ENCODE results near the gene GSTA4. TPM values are rescaled to one million over a fixed set of nuclear protein-coding genes. Genes with fewer than 3 reads are reported as not detected.
"Not testable (repeated sequence)": the region's sequence is repeated elsewhere in the genome, so short reads cannot be mapped to it uniquely, and the experiment has no call there.

Gene GSTA4
- polyA plus RNA-seq, 1 donor from 2014 or later = 764 TPM

DNA sequence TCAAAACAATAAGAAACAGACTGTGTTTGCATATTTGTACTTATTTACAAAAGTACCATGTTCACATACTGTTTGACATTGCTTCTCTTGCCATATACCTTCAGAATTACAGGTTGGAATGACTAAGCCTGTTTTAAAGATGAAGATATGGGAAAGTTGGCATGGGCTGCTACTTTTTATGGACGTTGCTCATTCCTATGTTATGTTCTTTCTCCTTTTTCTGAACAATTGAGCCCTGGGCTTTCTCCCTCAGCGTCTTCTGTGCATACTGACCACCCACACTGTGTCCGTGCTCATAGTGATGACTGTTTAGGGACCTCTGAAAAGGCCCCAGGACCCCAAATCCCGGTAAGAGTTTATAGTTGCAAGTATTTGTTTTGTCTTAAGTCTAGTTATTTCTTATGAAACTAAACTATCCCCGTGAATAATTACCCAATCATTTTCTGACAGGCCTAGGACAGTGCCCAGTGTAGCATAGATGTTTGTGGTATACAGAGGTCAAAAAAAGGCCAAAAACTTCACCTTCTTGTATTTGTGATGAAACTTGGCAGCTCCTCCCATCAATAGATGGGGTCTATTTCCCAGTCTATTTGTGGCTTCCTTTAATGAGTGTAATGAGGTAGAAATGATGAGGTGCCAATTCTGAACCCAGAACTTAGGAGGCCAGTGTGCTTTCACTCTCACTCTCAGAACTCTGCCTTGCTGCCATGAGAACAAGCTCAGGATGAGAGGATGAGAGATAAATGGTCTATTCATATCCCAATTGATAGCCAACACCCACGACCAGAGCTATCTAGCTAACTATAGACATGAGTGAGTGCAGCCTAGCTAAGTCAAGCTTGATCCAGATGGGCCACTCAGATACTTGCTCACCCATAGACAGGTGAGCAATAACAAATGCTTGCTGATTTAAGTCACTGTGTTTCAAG lies 40.9 kb downstream of the GSTA4 start:
- Histone ChIP-seq H3K79me2 (replicated peaks; ENCODE audit: insufficient read depth, low read length) (no peaks in the 10 kb centered on the region), H3K9ac (ENCODE audit: low read length) (no peak overlapping the region), H4K20me1 (ENCODE audit: insufficient read depth) (no peaks in the 10 kb centered on the region), H3K36me3 (ENCODE audit: insufficient read depth, low read length) (no peaks in the 10 kb centered on the region), H3K4me2 (ENCODE audit: low read length) (no peak overlapping the region), H2AFZ (ENCODE audit: low read depth, low read length) (no peak overlapping the region), H3K9me2 (ENCODE audit: insufficient read depth, low read length) (no peaks in the 10 kb centered on the region), H3F3A (ENCODE audit: insufficient read depth, low read length, poor library complexity, severe bottlenecking) (no peaks in the 10 kb centered on the region), H3K27me3 (ENCODE audit: insufficient read depth, low read depth, low read length) (no peaks in the 10 kb centered on the region), H3K27ac (ENCODE audit: low read length) (no peak overlapping the region), H3K9me3 (ENCODE audit: low read length) (no peaks in the 10 kb centered on the region), H3K4me3 (ENCODE audit: low read length) (no peak overlapping the region)
- no peak for TF ChIP-seq TAF1 (IDR thresholded peaks at IDR 0.05; ENCODE audit: low read depth)
- no peak for TF ChIP-seq MXI1 (conservative IDR thresholded peaks at IDR 0.05; ENCODE audit: poor library complexity, severe bottlenecking)
- TF ChIP-seq, protein P1, sequence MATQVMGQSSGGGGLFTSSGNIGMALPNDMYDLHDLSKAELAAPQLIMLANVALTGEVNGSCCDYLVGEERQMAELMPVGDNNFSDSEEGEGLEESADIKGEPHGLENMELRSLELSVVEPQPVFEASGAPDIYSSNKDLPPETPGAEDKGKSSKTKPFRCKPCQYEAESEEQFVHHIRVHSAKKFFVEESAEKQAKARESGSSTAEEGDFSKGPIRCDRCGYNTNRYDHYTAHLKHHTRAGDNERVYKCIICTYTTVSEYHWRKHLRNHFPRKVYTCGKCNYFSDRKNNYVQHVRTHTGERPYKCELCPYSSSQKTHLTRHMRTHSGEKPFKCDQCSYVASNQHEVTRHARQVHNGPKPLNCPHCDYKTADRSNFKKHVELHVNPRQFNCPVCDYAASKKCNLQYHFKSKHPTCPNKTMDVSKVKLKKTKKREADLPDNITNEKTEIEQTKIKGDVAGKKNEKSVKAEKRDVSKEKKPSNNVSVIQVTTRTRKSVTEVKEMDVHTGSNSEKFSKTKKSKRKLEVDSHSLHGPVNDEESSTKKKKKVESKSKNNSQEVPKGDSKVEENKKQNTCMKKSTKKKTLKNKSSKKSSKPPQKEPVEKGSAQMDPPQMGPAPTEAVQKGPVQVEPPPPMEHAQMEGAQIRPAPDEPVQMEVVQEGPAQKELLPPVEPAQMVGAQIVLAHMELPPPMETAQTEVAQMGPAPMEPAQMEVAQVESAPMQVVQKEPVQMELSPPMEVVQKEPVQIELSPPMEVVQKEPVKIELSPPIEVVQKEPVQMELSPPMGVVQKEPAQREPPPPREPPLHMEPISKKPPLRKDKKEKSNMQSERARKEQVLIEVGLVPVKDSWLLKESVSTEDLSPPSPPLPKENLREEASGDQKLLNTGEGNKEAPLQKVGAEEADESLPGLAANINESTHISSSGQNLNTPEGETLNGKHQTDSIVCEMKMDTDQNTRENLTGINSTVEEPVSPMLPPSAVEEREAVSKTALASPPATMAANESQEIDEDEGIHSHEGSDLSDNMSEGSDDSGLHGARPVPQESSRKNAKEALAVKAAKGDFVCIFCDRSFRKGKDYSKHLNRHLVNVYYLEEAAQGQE (IDR thresholded peaks at IDR 0.05; ENCODE audit: borderline replicate concordance) = no peak
- no peak for TF ChIP-seq RAD21 (conservative IDR thresholded peaks at IDR 0.05)
- TF ChIP-seq EZH2 (IDR thresholded peaks at IDR 0.05; ENCODE audit: borderline replicate concordance, insufficient read depth, low read length, poor library complexity, severe bottlenecking) = no peak
- TF ChIP-seq SMC3 (conservative IDR thresholded peaks at IDR 0.05; ENCODE audit: poor library complexity) = no peak
- TF ChIP-seq CTCF (IDR thresholded peaks at IDR 0.05; ENCODE audit: poor library complexity, severe bottlenecking) = no peak
- TF ChIP-seq POLR2AphosphoS5 (IDR thresholded peaks at IDR 0.05) = no peak
- no peak for TF ChIP-seq EP300 (conservative IDR thresholded peaks at IDR 0.05; ENCODE audit: poor library complexity, severe bottlenecking)

DNA sequence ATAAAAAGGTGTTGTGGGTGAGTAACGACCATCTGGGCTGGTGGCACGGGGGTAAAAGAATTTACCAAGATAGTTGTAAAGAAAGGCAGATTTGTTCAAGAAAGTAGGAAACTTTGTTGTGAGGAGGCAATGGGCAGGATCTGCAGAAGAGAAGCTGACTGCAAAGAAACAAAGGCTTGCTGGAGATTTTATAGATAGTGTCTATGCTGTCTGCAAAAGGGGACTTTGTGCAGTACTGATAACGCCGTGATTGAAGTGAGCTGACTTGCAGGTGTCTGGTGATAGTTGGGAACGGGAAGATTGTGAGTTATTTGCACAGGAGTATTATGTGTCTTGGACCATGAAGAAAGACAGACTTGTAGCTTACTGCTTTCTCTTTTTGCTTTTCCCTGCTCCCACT lies 48.8 kb downstream of the GSTA4 start:
- Histone ChIP-seq H3K4me3 (ENCODE audit: low read length) (no peak overlapping the region), H3K27me3 (ENCODE audit: insufficient read depth, low read depth, low read length) (no peaks in the 10 kb centered on the region), H3K9me3 (ENCODE audit: low read length) (no peaks in the 10 kb centered on the region), H3K79me2 (replicated peaks; ENCODE audit: insufficient read depth, low read length) (no peaks in the 10 kb centered on the region), H3K9ac (ENCODE audit: low read length) (no peak overlapping the region), H3K27ac (ENCODE audit: low read length) (no peak overlapping the region), H4K20me1 (ENCODE audit: insufficient read depth) (no peaks in the 10 kb centered on the region), H3F3A (ENCODE audit: insufficient read depth, low read length, poor library complexity, severe bottlenecking) (no peaks in the 10 kb centered on the region), H3K4me2 (ENCODE audit: low read length) (no peak overlapping the region), H3K9me2 (ENCODE audit: insufficient read depth, low read length) (no peaks in the 10 kb centered on the region), H3K36me3 (ENCODE audit: insufficient read depth, low read length) (no peaks in the 10 kb centered on the region), H2AFZ (ENCODE audit: low read depth, low read length) (no peak overlapping the region)
- no peak for TF ChIP-seq RAD21 (conservative IDR thresholded peaks at IDR 0.05)
- no peak for TF ChIP-seq EZH2 (IDR thresholded peaks at IDR 0.05; ENCODE audit: borderline replicate concordance, insufficient read depth, low read length, poor library complexity, severe bottlenecking)
- TF ChIP-seq, protein P1 (IDR thresholded peaks at IDR 0.05; ENCODE audit: borderline replicate concordance) = no peak
- no peak for TF ChIP-seq POLR2AphosphoS5 (IDR thresholded peaks at IDR 0.05)
- no peak for TF ChIP-seq EP300 (conservative IDR thresholded peaks at IDR 0.05; ENCODE audit: poor library complexity, severe bottlenecking)
- no peak for TF ChIP-seq MXI1 (conservative IDR thresholded peaks at IDR 0.05; ENCODE audit: poor library complexity, severe bottlenecking)

- not testable (repeated sequence) for H3K79me2 ChIP-seq (replicated peaks; ENCODE audit: insufficient read depth, low read length); H3K9me3 ChIP-seq (ENCODE audit: low read length); H3K4me3 ChIP-seq (ENCODE audit: low read length); H3K4me2 ChIP-seq (ENCODE audit: low read length); H3K9me2 ChIP-seq (ENCODE audit: insufficient read depth, low read length); H3K36me3 ChIP-seq (ENCODE audit: insufficient read depth, low read length); H3K9ac ChIP-seq (ENCODE audit: low read length); H3K27me3 ChIP-seq (ENCODE audit: insufficient read depth, low read depth, low read length); H2AFZ ChIP-seq (ENCODE audit: low read depth, low read length); H4K20me1 ChIP-seq (ENCODE audit: insufficient read depth); H3K27ac ChIP-seq (ENCODE audit: low read length); H3F3A ChIP-seq (ENCODE audit: insufficient read depth, low read length, poor library complexity, severe bottlenecking)
These were observed 52.3 kb downstream of the GSTA4 start for GRCh38 chr6:52942821-52943220.

All from neural cell (in vitro differentiated cells).